SH-SY5Y (cell line): ENCODE data around the gene COBL.

ENCODE experiments used
- GATA2 ChIP-seq: IDR thresholded peaks from 2 replicates; pipeline ENCODE4 v1.6.1; 2011; ENCODE audit warnings: mild to moderate bottlenecking, low read depth, low read length
- GATA3 ChIP-seq: IDR thresholded peaks from 2 replicates; pipeline ENCODE4 v1.6.1; 2011; ENCODE audit warnings: low read depth, mild to moderate bottlenecking, low read length, moderate library complexity

- TF ChIP-seq GATA2 = no peak
- no peak for TF ChIP-seq GATA3
These were observed 286.9 kb downstream of the COBL start for GRCh38 chr7:51029701-51030191.
